ENCODE results near the gene LCLAT1. TPM values are rescaled to one million over a fixed set of nuclear protein-coding genes. Genes with fewer than 3 reads are reported as not detected.

LCLAT1 gene
- polyA plus RNA-seq, 1 experiment: 10.8 TPM

DNA sequence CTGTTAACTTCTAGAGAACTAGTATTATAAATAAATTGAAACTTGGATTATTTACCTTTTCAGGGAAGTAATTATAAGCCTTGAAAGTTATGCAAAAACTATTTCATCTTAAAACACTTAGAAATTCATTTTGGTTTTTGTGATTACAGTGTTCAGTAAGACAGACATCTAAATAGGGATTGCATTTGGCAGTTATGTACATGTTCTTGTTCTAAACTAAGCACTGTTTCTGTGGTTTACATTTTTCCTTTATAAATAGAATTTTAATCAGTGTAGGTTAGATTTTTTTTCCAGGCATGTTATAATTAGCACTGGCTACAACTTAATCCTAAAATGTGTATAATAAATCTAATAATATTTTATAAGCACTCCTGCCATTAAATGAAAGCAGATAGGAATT is 35.0 kb downstream of the LCLAT1 start:
- DNase-seq (ENCODE audit: low read depth): no peak
- POLR2A ChIA-PET: no interaction called here
- TF ChIP-seq, protein P1, sequence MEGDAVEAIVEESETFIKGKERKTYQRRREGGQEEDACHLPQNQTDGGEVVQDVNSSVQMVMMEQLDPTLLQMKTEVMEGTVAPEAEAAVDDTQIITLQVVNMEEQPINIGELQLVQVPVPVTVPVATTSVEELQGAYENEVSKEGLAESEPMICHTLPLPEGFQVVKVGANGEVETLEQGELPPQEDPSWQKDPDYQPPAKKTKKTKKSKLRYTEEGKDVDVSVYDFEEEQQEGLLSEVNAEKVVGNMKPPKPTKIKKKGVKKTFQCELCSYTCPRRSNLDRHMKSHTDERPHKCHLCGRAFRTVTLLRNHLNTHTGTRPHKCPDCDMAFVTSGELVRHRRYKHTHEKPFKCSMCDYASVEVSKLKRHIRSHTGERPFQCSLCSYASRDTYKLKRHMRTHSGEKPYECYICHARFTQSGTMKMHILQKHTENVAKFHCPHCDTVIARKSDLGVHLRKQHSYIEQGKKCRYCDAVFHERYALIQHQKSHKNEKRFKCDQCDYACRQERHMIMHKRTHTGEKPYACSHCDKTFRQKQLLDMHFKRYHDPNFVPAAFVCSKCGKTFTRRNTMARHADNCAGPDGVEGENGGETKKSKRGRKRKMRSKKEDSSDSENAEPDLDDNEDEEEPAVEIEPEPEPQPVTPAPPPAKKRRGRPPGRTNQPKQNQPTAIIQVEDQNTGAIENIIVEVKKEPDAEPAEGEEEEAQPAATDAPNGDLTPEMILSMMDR (IDR thresholded peaks at IDR 0.05; ENCODE audit: insufficient read depth, low read depth, low read length): no peak
- Histone ChIP-seq H3K27me3 (ENCODE audit: control insufficient read depth, insufficient read depth, low read length) (no peaks in the 10 kb centered on the region), H3K4me3 (ENCODE audit: low read depth, low read length) (no peak overlapping the region), H3K36me3 (ENCODE audit: control insufficient read depth, insufficient read depth, low read length) (no peaks in the 10 kb centered on the region)
- CTCF ChIA-PET: interaction anchor here (1.2 kb wide), 1 partner anchor 11 kb away, joined by 4 read pairs; no protein-coding TSS in a partner anchor

- H3K27me3 ChIP-seq (ENCODE audit: control insufficient read depth, insufficient read depth, low read length): no peaks in the 10 kb centered on the region
- H3K36me3 ChIP-seq (ENCODE audit: control insufficient read depth, insufficient read depth, low read length): no peaks in the 10 kb centered on the region
- POLR2A ChIA-PET: no interaction called here
- TF ChIP-seq, protein P1 (IDR thresholded peaks at IDR 0.05; ENCODE audit: insufficient read depth, low read depth, low read length): no peak
- no peak for DNase-seq (ENCODE audit: low read depth)
- no peak overlapping the region for H3K4me3 ChIP-seq (ENCODE audit: low read depth, low read length)
- CTCF ChIA-PET: no interaction called here
Measured at GRCh38 chr2:30484145-30484544, 37.1 kb downstream of the LCLAT1 start.

DNA sequence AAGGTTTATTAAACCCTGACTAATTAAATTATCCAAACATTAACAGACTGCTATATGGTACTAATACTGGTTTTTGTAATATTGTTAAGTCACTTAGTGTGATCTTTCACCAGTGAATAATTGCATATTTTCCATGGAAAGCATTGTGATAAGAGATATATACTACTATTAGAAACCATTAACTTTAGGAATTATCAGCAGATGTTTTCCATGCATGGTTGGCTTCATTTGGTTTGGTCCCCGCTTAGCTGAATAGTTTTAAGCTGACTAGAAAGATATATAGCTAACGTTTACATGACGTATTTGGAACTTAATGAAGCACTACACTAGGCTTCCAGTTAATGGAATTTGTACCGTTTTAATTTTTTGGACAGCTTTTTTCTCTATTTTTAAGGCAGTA is 37.9 kb downstream of the LCLAT1 start:
- Histone ChIP-seq H3K4me3 (ENCODE audit: low read depth, low read length) (no peak overlapping the region), H3K36me3 (ENCODE audit: control insufficient read depth, insufficient read depth, low read length) (no peaks in the 10 kb centered on the region), H3K27me3 (ENCODE audit: control insufficient read depth, insufficient read depth, low read length) (no peaks in the 10 kb centered on the region)
- TF ChIP-seq, protein P1 (IDR thresholded peaks at IDR 0.05; ENCODE audit: insufficient read depth, low read depth, low read length): no peak
- POLR2A ChIA-PET: no interaction called here
- CTCF ChIA-PET: no interaction called here
- no peak for DNase-seq (ENCODE audit: low read depth)

- POLR2A ChIA-PET: no interaction called here
- no peak for DNase-seq (ENCODE audit: low read depth)
- Histone ChIP-seq H3K36me3 (ENCODE audit: control insufficient read depth, insufficient read depth, low read length) (no peaks in the 10 kb centered on the region), H3K27me3 (ENCODE audit: control insufficient read depth, insufficient read depth, low read length) (no peaks in the 10 kb centered on the region), H3K4me3 (ENCODE audit: low read depth, low read length) (no peak overlapping the region)
- TF ChIP-seq, protein P1 (IDR thresholded peaks at IDR 0.05; ENCODE audit: insufficient read depth, low read depth, low read length): no peak
- CTCF ChIA-PET: no interaction called here
Measured at GRCh38 chr2:30486655-30487054, 39.6 kb downstream of the LCLAT1 start.

- no peaks in the 10 kb centered on the region for H3K27me3 ChIP-seq (ENCODE audit: control insufficient read depth, insufficient read depth, low read length)
- no peaks in the 10 kb centered on the region for H3K36me3 ChIP-seq (ENCODE audit: control insufficient read depth, insufficient read depth, low read length)
- CTCF ChIA-PET: no interaction called here
- TF ChIP-seq, protein P1 (IDR thresholded peaks at IDR 0.05; ENCODE audit: insufficient read depth, low read depth, low read length): no peak
- POLR2A ChIA-PET: no interaction called here
- H3K4me3 ChIP-seq (ENCODE audit: low read depth, low read length): no peak overlapping the region
- no peak for DNase-seq (ENCODE audit: low read depth)
Measured at GRCh38 chr2:30487603-30488002, 40.6 kb downstream of the LCLAT1 start.
